Measurements from ENCODE around the gene SEMA6A. TPM values are rescaled to one million over a fixed set of nuclear protein-coding genes. Genes with fewer than 3 reads are reported as not detected.

The SEMA6A gene
- total and polyA plus RNA-seq, 8 donors: 8.9 to 24.5 (median 14.1) TPM

DNA sequence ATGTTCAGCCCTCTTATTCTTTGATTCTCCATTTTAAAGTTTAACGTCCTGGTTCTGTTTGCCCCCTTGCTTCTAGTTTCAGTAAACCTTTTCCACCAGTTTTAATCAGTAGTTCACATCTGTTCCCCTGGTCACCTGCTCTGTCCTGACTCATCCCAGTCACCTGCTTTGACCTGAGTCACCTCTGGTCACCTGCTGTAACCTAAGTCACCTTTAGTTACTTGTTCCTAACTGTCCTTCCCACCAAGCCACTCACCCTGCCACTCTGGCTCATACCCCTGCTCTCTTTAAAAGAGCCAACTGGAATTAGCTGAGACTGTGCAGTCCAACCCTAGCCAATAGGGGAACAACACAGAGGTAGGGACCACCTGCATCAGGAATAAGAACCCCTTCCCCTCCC is 43.0 kb downstream of the SEMA6A start:
- no peaks in the 10 kb centered on the region for H3K9me3 ChIP-seq
- H3K27ac ChIP-seq: peak overlapping the region in 2 of 4 donors; percentile 38 to 54
- no peaks in the 10 kb centered on the region for H3K36me3 ChIP-seq
- H3K27me3 ChIP-seq: no peaks in the 10 kb centered on the region
- 76 to 81% methylated on average over 1 of the region's 1 CpG for WGBS, 2 donors
- intact Hi-C loops (cut with DNase I): no loop called here
- TF ChIP-seq CTCF (IDR thresholded peaks at IDR 0.05): no peak
- no peak for FAIRE-seq
- DNase-seq: no peak
- no peak overlapping the region for H3K4me3 ChIP-seq
- peaks cover 4 to 20% (median 13%) of the 10 kb centered on the region in 3 donors for H3K4me1 ChIP-seq
- no peak for ATAC-seq

GRCh38 chr5:116531117-116531516 is 43.5 kb downstream of the SEMA6A start:
- FAIRE-seq (no peak), DNase-seq (no peak), ATAC-seq (no peak)
- TF ChIP-seq CTCF (IDR thresholded peaks at IDR 0.05): no peak
- intact Hi-C loops (cut with DNase I): no loop called here
- H3K4me3 ChIP-seq: no peak overlapping the region
- peaks cover 7 to 24% (median 15%) of the 10 kb centered on the region in 3 donors for H3K4me1 ChIP-seq
- H3K9me3 ChIP-seq: no peaks in the 10 kb centered on the region
- 80 to 83% methylated on average over 5 of the region's 5 CpGs for WGBS, 2 donors
- H3K27ac ChIP-seq: peak overlapping the region in 2 of 4 donors; percentile 38 to 54
- no peaks in the 10 kb centered on the region for H3K36me3 ChIP-seq
- H3K27me3 ChIP-seq: no peaks in the 10 kb centered on the region

DNA sequence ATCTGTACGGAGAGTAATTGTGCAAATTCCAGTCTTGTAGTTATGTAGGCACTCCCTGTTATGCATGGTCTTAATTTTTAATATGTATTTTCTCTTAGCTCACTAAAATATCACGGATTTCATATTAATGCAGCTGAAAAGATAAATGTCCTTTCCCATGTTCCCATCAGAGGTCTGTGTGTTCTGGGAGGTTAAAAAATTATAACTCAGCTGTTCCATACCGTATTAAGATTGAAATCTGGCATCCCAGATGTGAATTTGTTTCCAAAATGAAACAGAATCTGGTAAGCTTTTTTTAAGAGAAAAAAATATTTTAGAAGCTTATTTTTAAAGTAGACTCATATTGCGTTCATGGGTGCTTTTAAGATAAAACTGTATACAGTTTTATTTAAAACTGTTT is 44.3 kb downstream of the SEMA6A start:
- no peaks in the 10 kb centered on the region for H3K36me3 ChIP-seq

DNA sequence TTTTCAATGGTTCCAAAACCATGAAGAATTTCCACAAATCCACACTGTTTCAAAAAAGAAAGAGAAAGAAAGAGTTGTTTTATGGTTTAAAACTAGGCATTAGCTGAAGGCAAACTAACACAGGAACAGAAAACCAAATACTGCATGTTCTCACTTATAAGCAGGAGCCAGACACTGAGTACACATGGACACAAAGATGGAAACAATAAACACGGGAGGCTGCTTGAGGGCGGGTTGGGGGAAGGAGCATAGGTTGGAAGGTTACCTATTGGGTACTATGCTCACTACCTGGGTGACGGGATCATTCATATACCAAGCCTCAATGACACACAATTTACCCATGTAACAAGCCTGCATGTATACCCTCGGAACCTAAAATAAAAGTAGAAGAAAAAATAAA is 45.0 kb downstream of the SEMA6A start:
- Histone ChIP-seq H3K4me1 (peaks cover 13 to 28% (median 23%) of the 10 kb centered on the region in 3 donors), H3K4me3 (no peak overlapping the region), H3K27me3 (no peaks in the 10 kb centered on the region), H3K9me3 (no peaks in the 10 kb centered on the region), H3K27ac (peak overlapping the region in 1 of 4 donors; percentile 20), H3K36me3 (no peaks in the 10 kb centered on the region)
- DNase-seq (no peak), FAIRE-seq (no peak), ATAC-seq (no peak)
- intact Hi-C loops (cut with DNase I): no loop called here
- TF ChIP-seq CTCF (IDR thresholded peaks at IDR 0.05): no peak
- 75 to 78% methylated on average over 4 of the region's 4 CpGs for WGBS, 2 donors

More for the DNA sequence above, 44.3 kb downstream of the SEMA6A start:
- 69 to 72% methylated on average over 4 of the region's 4 CpGs for WGBS, 2 donors
- FAIRE-seq (no peak), ATAC-seq (no peak), DNase-seq (no peak)
- Histone ChIP-seq H3K4me3 (no peak overlapping the region), H3K4me1 (peaks cover 13 to 28% (median 23%) of the 10 kb centered on the region in 3 donors), H3K27ac (no peak overlapping the region), H3K27me3 (no peaks in the 10 kb centered on the region), H3K9me3 (no peaks in the 10 kb centered on the region)
- no peak for TF ChIP-seq CTCF (IDR thresholded peaks at IDR 0.05)
- intact Hi-C loops (cut with DNase I): no loop called here

DNA sequence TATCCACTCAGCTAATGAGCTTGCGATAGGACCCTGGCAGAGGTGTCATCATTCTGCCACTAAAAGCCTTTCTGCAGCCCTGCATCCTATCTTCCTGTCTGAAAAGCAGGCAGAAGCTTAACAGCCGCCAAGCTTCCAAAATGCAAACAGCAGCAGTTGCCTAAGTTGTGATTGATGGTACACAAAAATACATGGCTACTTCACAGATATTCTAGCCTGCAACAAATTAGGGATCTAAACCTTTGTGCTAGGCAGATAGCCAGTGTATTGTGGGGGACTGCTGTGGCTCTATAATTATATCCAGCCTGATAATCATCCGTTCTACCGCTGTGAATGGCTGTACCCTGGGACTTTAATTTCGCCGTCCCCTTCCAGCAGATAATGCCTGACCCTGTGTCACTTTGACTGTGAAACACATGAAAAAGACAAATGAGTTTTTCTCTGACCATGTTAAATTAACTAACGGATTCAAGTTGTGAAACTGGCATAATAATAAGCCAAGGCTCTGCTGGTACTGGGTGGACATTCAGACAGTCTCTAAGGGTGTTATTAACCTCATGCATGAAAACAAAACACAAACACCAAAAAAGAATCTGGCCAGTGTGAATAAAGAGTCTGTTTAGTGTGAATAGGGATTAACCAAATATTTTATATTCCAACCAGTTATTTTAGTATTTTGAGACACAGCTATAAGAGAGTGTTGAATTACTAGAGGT is 45.9 kb downstream of the SEMA6A start:
- intact Hi-C loops (cut with DNase I): no loop called here
- H3K9me3 ChIP-seq: no peaks in the 10 kb centered on the region
- DNase-seq (no peak), FAIRE-seq (no peak), ATAC-seq (peak in 1 of 4 donors; percentile 24)
- H3K4me1 ChIP-seq: peaks cover 13 to 28% (median 23%) of the 10 kb centered on the region in 3 donors
- TF ChIP-seq CTCF (IDR thresholded peaks at IDR 0.05): no peak
- 44 to 55% methylated on average over 7 of the region's 7 CpGs for WGBS, 2 donors
- no peaks in the 10 kb centered on the region for H3K27me3 ChIP-seq
- H3K36me3 ChIP-seq: no peaks in the 10 kb centered on the region
- H3K27ac ChIP-seq: peak overlapping the region in 2 of 4 donors; percentile 20 to 35
- H3K4me3 ChIP-seq: no peak overlapping the region
